Suprapubic skin (tissue), 4 donors: ENCODE results near the gene CYP3A5. TPM values are rescaled to one million over a fixed set of nuclear protein-coding genes. Genes with fewer than 3 reads are reported as not detected.
"Not testable (repeated sequence)": the region's sequence is repeated elsewhere in the genome, so short reads cannot be mapped to it uniquely, and the experiment has no call there.

Experiments used
- DNase-seq, 2 donors: peaks; one replicate each; pipeline ENCODE4 v3.0.0-alpha.2; 2019; ENCODE audit warnings: low spot score in 2 of 2
- H3K27ac ChIP-seq: fragments of 200-600 bp; sonication (generic); one replicate; pipeline ENCODE4 v1.5.1; 2019
- H3K27me3 ChIP-seq: fragments of 200-600 bp; sonication (generic); one replicate; pipeline ENCODE4 v1.5.1; 2019
- H3K36me3 ChIP-seq: fragments of 200-600 bp; sonication (generic); one replicate; pipeline ENCODE4 v1.5.1; 2019
- H3K4me1 ChIP-seq: fragments of 200-600 bp; sonication (generic); one replicate; pipeline ENCODE4 v1.5.1; 2019
- H3K4me3 ChIP-seq: fragments of 200-600 bp; sonication (generic); one replicate; pipeline ENCODE4 v1.5.1; 2019; ENCODE audit warnings: mild to moderate bottlenecking
- H3K9me3 ChIP-seq: fragments of 200-600 bp; sonication (generic); one replicate; pipeline ENCODE4 v1.5.1; 2019
- CTCF ChIP-seq, 2 donors: fragments of 200-600 bp in 1 of 2; fragments of 450-650 bp in 1 of 2; sonication (generic) in 1 of 2; IDR thresholded peaks; one replicate each; pipeline ENCODE4 v1.5.1; 2016 to 2019; ENCODE audit warnings: antibody characterized with exemption in 2 of 2, mild to moderate bottlenecking in 1 of 2, moderate library complexity in 1 of 2
- EP300 ChIP-seq: sonication (generic); formaldehyde crosslinking; IDR thresholded peaks from one replicate; pipeline ENCODE4 v1.6.1; 2017; ENCODE audit warnings: antibody characterized with exemption
- POLR2A ChIP-seq, 2 donors: fragments of 450-650 bp; IDR thresholded peaks; one replicate each; pipeline ENCODE4 v1.6.1; 2017; ENCODE audit warnings: antibody characterized with exemption in 2 of 2, mild to moderate bottlenecking in 2 of 2, moderate library complexity in 2 of 2
- POLR2AphosphoS5 ChIP-seq, 3 donors: sonication (generic); formaldehyde crosslinking; IDR thresholded peaks; one replicate each; pipeline ENCODE4 v1.6.1; 2017; ENCODE audit warnings: antibody characterized with exemption in 3 of 3
- WGBS: methylation state at CpG from one replicate; pipeline ENCODE4 v1.1.5; 2018; 5-methylcytosine and 5-hydroxymethylcytosine counted together
- total RNA-seq, 4 donors: library from RNA; depleted of rRNA; stranded (reverse); fragments of >200 nt; gene quantifications; one replicate each; pipeline ENCODE4 v1.1.0, GENCODE V29; 2016

The CYP3A5 gene
- 100 to 1,000 TPM in 1 of 4 donors, 10 to 100 TPM in 3; 50.0 to 448 (median 92.1) TPM for total RNA-seq

GRCh38 chr7:99679400-99680191 lies at the start of gene CYP3A5:
TSS of gene CYP3A5 (minus strand) at chr7:99679996. CDS start at chr7:99679896, 100 bp downstream.
- Histone ChIP-seq H3K36me3 (no peaks in the 10 kb centered on the region), H3K4me3 (peak within 1 kb of the TSS; percentile 43), H3K27ac (peak within 1 kb of the TSS; percentile 69), H3K9me3 (no peaks in the 10 kb centered on the region), H3K4me1 (peaks cover 11% of the 10 kb centered on the region), H3K27me3 (no peaks in the 10 kb centered on the region)
- DNase-seq, result peak in 1 of 2 donors; percentile 52
- TF ChIP-seq POLR2AphosphoS5 (IDR thresholded peaks at IDR 0.05) (no peak), POLR2A (IDR thresholded peaks at IDR 0.05) (no peak), EP300 (no peak), CTCF (IDR thresholded peaks at IDR 0.05) (no peak)
- 37% methylated on average over 10 of the region's 10 CpGs for WGBS

- WGBS, result 54% methylated on average over 2 of the region's 2 CpGs
- Histone ChIP-seq H3K36me3 (no peaks in the 10 kb centered on the region), H3K4me1 (peaks cover 7% of the 10 kb centered on the region), H3K4me3 (no peak overlapping the region), H3K27me3 (no peaks in the 10 kb centered on the region), H3K27ac (no peak overlapping the region), H3K9me3 (no peaks in the 10 kb centered on the region)
- TF ChIP-seq EP300 (no peak), CTCF (IDR thresholded peaks at IDR 0.05) (no peak)
- DNase-seq, result no peak
Measured at GRCh38 chr7:99728615-99729014, 48.8 kb upstream of the CYP3A5 start.

- not testable (repeated sequence) for H3K36me3 ChIP-seq, H3K4me3 ChIP-seq, DNase-seq, H3K27ac ChIP-seq, H3K9me3 ChIP-seq, H3K27me3 ChIP-seq, H3K4me1 ChIP-seq
- WGBS, result 91% methylated on average over 6 of the region's 6 CpGs
Measured at GRCh38 chr7:99723201-99723600, 43.4 kb upstream of the CYP3A5 start.

- Histone ChIP-seq H3K4me1 (no peaks in the 10 kb centered on the region), H3K4me3 (no peak overlapping the region), H3K36me3 (no peaks in the 10 kb centered on the region), H3K27ac (no peak overlapping the region), H3K27me3 (no peaks in the 10 kb centered on the region), H3K9me3 (no peaks in the 10 kb centered on the region)
- WGBS, result 72% methylated on average over 5 of the region's 5 CpGs
- no peak for DNase-seq
- no peak for TF ChIP-seq EP300
- no peak for TF ChIP-seq POLR2AphosphoS5 (IDR thresholded peaks at IDR 0.05)
- TF ChIP-seq CTCF (IDR thresholded peaks at IDR 0.05), result no peak
- TF ChIP-seq POLR2A (IDR thresholded peaks at IDR 0.05), result no peak
Measured at GRCh38 chr7:99720800-99721595, 41.2 kb upstream of the CYP3A5 start.

- no peaks in the 10 kb centered on the region for H3K27me3 ChIP-seq
- H3K27ac ChIP-seq, result no peak overlapping the region
- no peak for DNase-seq
- no peaks in the 10 kb centered on the region for H3K36me3 ChIP-seq
- H3K4me1 ChIP-seq, result no peaks in the 10 kb centered on the region
- TF ChIP-seq CTCF (IDR thresholded peaks at IDR 0.05) (no peak), EP300 (no peak), POLR2AphosphoS5 (IDR thresholded peaks at IDR 0.05) (no peak), POLR2A (IDR thresholded peaks at IDR 0.05) (no peak)
- 65% methylated on average over 4 of the region's 4 CpGs for WGBS
- H3K4me3 ChIP-seq, result no peak overlapping the region
- H3K9me3 ChIP-seq, result no peaks in the 10 kb centered on the region
Measured at GRCh38 chr7:99719996-99720769, 40.4 kb upstream of the CYP3A5 start.
